K562 (cell line): ENCODE measurements around the gene CTF1. TPM values are rescaled to one million over a fixed set of nuclear protein-coding genes. Genes with fewer than 3 reads are reported as not detected.
A peak's percentile ranks its signal among the peaks of the same experiment; 100 is the strongest.

ENCODE experiments used
- CHD4 ChIP-seq: fragments of 200-600 bp; sonication (generic); IDR thresholded peaks from 3 replicates; pipeline ENCODE4 v1.6.1; 2012; ENCODE audit warnings: low read depth, mild to moderate bottlenecking, mixed read lengths, low read length, inconsistent platforms; ENCODE audit not compliant: insufficient read depth, insufficient replicate concordance, poor library complexity, severe bottlenecking
- CREB1 ChIP-seq, 2 experiments: sonication (generic) in 1 of 2; formaldehyde crosslinking in 1 of 2; IDR thresholded peaks; 2 replicates each; pipeline versions ENCODE4 v1.6.1 to v1.8.0; 2012 to 2022; ENCODE audit warnings: inconsistent platforms in 1 of 2, mild to moderate bottlenecking in 1 of 2, missing genetic modification reagents in 1 of 2, moderate library complexity in 1 of 2
- ETV1 ChIP-seq: fragments of 450-650 bp; conservative IDR thresholded peaks from 2 replicates; pipeline ENCODE4 v1.6.1; 2016; ENCODE audit warnings: missing genetic modification characterization, control low read depth, low read depth, missing compliant biosample characterization
- FIP1L1 ChIP-seq: fragments of 200-400 bp; formaldehyde crosslinking; IDR thresholded peaks from 2 replicates; pipeline ENCODE4 v1.6.1; 2018; ENCODE audit warnings: mild to moderate bottlenecking, low read depth, low read length; ENCODE audit not compliant: poor library complexity, severe bottlenecking
- GATAD2B ChIP-seq: fragments of 450-650 bp; IDR thresholded peaks from 2 replicates; pipeline ENCODE4 v1.6.1; 2017; ENCODE audit warnings: mild to moderate bottlenecking, borderline replicate concordance
- HNRNPK ChIP-seq: fragments of 200-400 bp; formaldehyde crosslinking; IDR thresholded peaks from one replicate; pipeline ENCODE4 v1.6.1; 2018; ENCODE audit warnings: mild to moderate bottlenecking, low read depth, low read length; ENCODE audit not compliant: poor library complexity, severe bottlenecking
- JUNB ChIP-seq: fragments of 450-650 bp; formaldehyde crosslinking; conservative IDR thresholded peaks from 2 replicates; pipeline ENCODE4 v1.4.0; 2020; ENCODE audit warnings: mild to moderate bottlenecking
- KDM5B ChIP-seq: fragments of 200-600 bp; sonication (generic); IDR thresholded peaks from 2 replicates; pipeline ENCODE4 v1.6.1; 2012; ENCODE audit warnings: low read depth, mild to moderate bottlenecking, moderate library complexity, low read length, control low read depth, inconsistent platforms; ENCODE audit not compliant: insufficient replicate concordance
- MIER1 ChIP-seq: fragments of 450-650 bp; IDR thresholded peaks from 2 replicates; pipeline ENCODE4 v1.6.1; 2016; ENCODE audit warnings: antibody characterized with exemption, mild to moderate bottlenecking, low read depth
- NKRF ChIP-seq: fragments of 450-650 bp; IDR thresholded peaks from 2 replicates; pipeline ENCODE4 v1.6.1; 2016; ENCODE audit warnings: borderline replicate concordance
- PHTF2 ChIP-seq: fragments of 250-450 bp; sonication (Bioruptor Pico); IDR thresholded peaks from 2 replicates; pipeline ENCODE4 v1.5.0; 2021; ENCODE audit warnings: mild to moderate bottlenecking
- POU5F1 ChIP-seq: fragments of 150-350 bp; IDR thresholded peaks from 2 replicates; pipeline ENCODE4 v1.6.1; 2014; ENCODE audit warnings: borderline replicate concordance, low read length, low read depth, mild to moderate bottlenecking; ENCODE audit not compliant: partially characterized antibody
- PTRF ChIP-seq: fragments of 450-650 bp; IDR thresholded peaks from 2 replicates; pipeline ENCODE4 v1.6.1; 2016; ENCODE audit warnings: mild to moderate bottlenecking, missing genetic modification characterization, missing compliant biosample characterization
- PTTG1 ChIP-seq: fragments of 450-650 bp; IDR thresholded peaks from 2 replicates; pipeline ENCODE4 v1.6.1; 2016; ENCODE audit warnings: low read depth, mild to moderate bottlenecking, missing genetic modification characterization, missing compliant biosample characterization
- RB1 ChIP-seq: fragments of 450-650 bp; IDR thresholded peaks from 2 replicates; pipeline ENCODE4 v1.6.1; 2017; ENCODE audit warnings: low read depth, mild to moderate bottlenecking
- TAF15 ChIP-seq: fragments of 200-400 bp; formaldehyde crosslinking; IDR thresholded peaks from 2 replicates; pipeline ENCODE4 v1.6.1; 2017; ENCODE audit warnings: mild to moderate bottlenecking, low read depth, low read length, moderate library complexity
- TEAD4 ChIP-seq, 2 experiments: sonication (generic) in 1 of 2; formaldehyde crosslinking in 1 of 2; IDR thresholded peaks; 2 replicates each; pipeline versions ENCODE4 v1.6.1 to v1.8.0; 2012 to 2022; ENCODE audit warnings: borderline replicate concordance in 1 of 2, inconsistent platforms in 1 of 2, low read length in 1 of 2, mild to moderate bottlenecking in 1 of 2, missing genetic modification reagents in 1 of 2
- ZBTB1 ChIP-seq: sonication (generic); formaldehyde crosslinking; IDR thresholded peaks from 2 replicates; pipeline ENCODE4 v1.8.1; 2023; ENCODE audit warnings: missing genetic modification reagents, low read depth, mild to moderate bottlenecking, borderline replicate concordance
- ZC3H8 ChIP-seq: fragments of 450-650 bp; IDR thresholded peaks from 2 replicates; pipeline ENCODE4 v1.6.1; 2017
- ZNF232 ChIP-seq: sonication (generic); formaldehyde crosslinking; IDR thresholded peaks from 2 replicates; pipeline ENCODE4 v1.8.0; 2022; ENCODE audit warnings: mild to moderate bottlenecking, missing genetic modification reagents
- ZNF695 ChIP-seq: fragments of 450-650 bp; formaldehyde crosslinking; IDR thresholded peaks from 2 replicates; pipeline ENCODE4 v1.4.0; 2020; ENCODE audit warnings: mild to moderate bottlenecking, moderate library complexity
- ZNF780A ChIP-seq: fragments of 250-450 bp; sonication (Bioruptor Pico); IDR thresholded peaks from 2 replicates; pipeline ENCODE4 v1.5.0; 2021; ENCODE audit warnings: mild to moderate bottlenecking
- polyA plus RNA-seq, 8 experiments: library from polyadenylated mRNA; depleted of rRNA in 4 of 8; stranded (reverse) in 5 of 8; unstranded in 3 of 8; fragments of >200 nt; fragmentation: Nextera tagmentation in 2 of 8; fragmentation: Illumina TruSeq in 1 of 8; extraction: Ambion mirVana in 2 of 8; extraction: Trizol in 1 of 8; gene quantifications; 2 replicates each; pipeline versions ENCODE4 v1.2.1 to v1.2.3, GENCODE V29; 2011 to 2014; ENCODE audit warnings: inconsistent platforms in 1 of 8, missing spikeins in 1 of 8
- total RNA-seq, 7 experiments: library from RNA; depleted of rRNA in 6 of 7; stranded (reverse); fragments of >200 nt in 6 of 7; fragmentation: Illumina TruSeq in 2 of 7; extraction: Trizol in 2 of 7; gene quantifications; 2 replicates each; pipeline versions ENCODE4 v1.2.1 to v1.2.3, GENCODE V29; 2011 to 2021; ENCODE audit warnings: low replicate concordance in 1 of 7
- TF ChIP-seq, protein P1 (sequence below): sonication (generic); formaldehyde crosslinking; IDR thresholded peaks from 2 replicates; pipeline ENCODE4 v1.8.0; 2023; ENCODE audit warnings: mild to moderate bottlenecking, missing genetic modification reagents

Gene CTF1
- total and polyA plus RNA-seq, 9 of the 15 experiments (the other 6 are each of a cell fraction or from before 2014, with no cell fraction given) = 0.24 to 2.5 (median 0.44) TPM

DNA sequence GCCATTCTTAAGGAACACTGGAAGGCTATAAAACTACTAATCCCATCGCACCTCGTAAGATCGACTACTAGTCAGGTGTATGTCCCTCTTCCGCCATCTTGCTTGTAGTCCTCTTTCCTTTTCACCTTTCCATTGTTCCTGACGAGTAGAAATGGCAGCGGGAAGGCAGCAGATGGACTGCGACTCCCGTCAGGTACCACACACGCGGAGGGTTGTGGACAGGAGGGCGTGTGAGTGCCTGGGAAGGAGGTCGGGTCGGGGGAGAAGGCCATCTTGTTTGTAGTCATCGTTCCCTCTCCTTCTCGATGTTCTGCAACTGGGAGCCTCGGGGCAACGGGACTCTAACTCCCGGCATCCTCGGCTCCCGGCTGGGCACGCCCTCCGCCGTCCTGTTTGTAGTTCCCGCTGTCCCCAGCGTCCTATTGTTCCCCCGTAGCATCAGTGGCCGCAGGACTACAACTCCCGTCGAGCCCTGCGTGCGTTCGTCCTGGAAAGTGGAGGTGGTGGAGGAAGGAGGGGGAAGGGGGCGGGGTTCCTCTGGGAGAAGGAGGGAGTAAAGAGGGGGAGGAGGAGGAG is 26.6 kb downstream of the CTF1 start (continued):
- no peak for TF ChIP-seq ZNF232
- TF ChIP-seq PHTF2 (CRISPR knock-in tag) = no peak
- no peak for TF ChIP-seq FIP1L1
- no peak; the same call in 1 of the 2 replicates for TF ChIP-seq NKRF
- TF ChIP-seq KDM5B = peak; percentile 78
- TF ChIP-seq PTRF (tag) = no peak
- TF ChIP-seq ZC3H8 = no peak
- TF ChIP-seq POU5F1 = peak; percentile 53
- no peak; the same call in 1 of the 2 replicates for TF ChIP-seq TEAD4 (IDR thresholded peaks at IDR 0.05; ENCODE audit: low read length)
- TF ChIP-seq TEAD4 (CRISPR knock-in tag; IDR thresholded peaks at IDR 0.05; ENCODE audit: borderline replicate concordance) = no peak
- TF ChIP-seq, protein P1, sequence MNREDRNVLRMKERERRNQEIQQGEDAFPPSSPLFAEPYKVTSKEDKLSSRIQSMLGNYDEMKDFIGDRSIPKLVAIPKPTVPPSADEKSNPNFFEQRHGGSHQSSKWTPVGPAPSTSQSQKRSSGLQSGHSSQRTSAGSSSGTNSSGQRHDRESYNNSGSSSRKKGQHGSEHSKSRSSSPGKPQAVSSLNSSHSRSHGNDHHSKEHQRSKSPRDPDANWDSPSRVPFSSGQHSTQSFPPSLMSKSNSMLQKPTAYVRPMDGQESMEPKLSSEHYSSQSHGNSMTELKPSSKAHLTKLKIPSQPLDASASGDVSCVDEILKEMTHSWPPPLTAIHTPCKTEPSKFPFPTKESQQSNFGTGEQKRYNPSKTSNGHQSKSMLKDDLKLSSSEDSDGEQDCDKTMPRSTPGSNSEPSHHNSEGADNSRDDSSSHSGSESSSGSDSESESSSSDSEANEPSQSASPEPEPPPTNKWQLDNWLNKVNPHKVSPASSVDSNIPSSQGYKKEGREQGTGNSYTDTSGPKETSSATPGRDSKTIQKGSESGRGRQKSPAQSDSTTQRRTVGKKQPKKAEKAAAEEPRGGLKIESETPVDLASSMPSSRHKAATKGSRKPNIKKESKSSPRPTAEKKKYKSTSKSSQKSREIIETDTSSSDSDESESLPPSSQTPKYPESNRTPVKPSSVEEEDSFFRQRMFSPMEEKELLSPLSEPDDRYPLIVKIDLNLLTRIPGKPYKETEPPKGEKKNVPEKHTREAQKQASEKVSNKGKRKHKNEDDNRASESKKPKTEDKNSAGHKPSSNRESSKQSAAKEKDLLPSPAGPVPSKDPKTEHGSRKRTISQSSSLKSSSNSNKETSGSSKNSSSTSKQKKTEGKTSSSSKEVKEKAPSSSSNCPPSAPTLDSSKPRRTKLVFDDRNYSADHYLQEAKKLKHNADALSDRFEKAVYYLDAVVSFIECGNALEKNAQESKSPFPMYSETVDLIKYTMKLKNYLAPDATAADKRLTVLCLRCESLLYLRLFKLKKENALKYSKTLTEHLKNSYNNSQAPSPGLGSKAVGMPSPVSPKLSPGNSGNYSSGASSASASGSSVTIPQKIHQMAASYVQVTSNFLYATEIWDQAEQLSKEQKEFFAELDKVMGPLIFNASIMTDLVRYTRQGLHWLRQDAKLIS (CRISPR knock-in tag) = no peak; the same call in 1 of the 2 replicates
- no peak for TF ChIP-seq ZNF780A (CRISPR knock-in tag)
- TF ChIP-seq PTTG1 (tag) = no peak
- no peak for TF ChIP-seq MIER1
- TF ChIP-seq ZBTB1 (CRISPR knock-in tag) = no peak
- TF ChIP-seq TAF15 = no peak
- no peak for TF ChIP-seq CHD4
- no peak for TF ChIP-seq ZNF695 (CRISPR knock-in tag)
- TF ChIP-seq GATAD2B = no peak
- TF ChIP-seq RB1 = peak; percentile 21; the same call in 1 of the 2 replicates
- TF ChIP-seq ETV1 (tag) = peak; percentile 45
- TF ChIP-seq CREB1 (IDR thresholded peaks at IDR 0.05) = peak; percentile 85
- peak; percentile 32; the same call in 1 of the 2 replicates for TF ChIP-seq CREB1 (CRISPR knock-in tag; IDR thresholded peaks at IDR 0.05)
- TF ChIP-seq JUNB (CRISPR knock-in tag) = no peak
- TF ChIP-seq HNRNPK = no peak
